HCT116 (cell line): ENCODE measurements around the gene SCN8A. TPM values are rescaled to one million over a fixed set of nuclear protein-coding genes. Genes with fewer than 3 reads are reported as not detected.

ENCODE experiments used
- ATAC-seq: fragments of 200-7000 bp; cut with Tn5 transposase; 2 replicates; pipeline ENCODE4 v1.9.1; 2020; ENCODE audit warnings: mild to moderate bottlenecking, moderate library complexity
- BruUV-seq: library from RNA; stranded (reverse); fragments of 400-500 nt; replicated peaks from 2 replicates; lab custom pipeline; 2021; lab: Mats Ljungman, UMichigan
- CTCF ChIA-PET: fragments of 300-600 bp; sonication (Branson Sonifier 250); formaldehyde crosslinking; loops from one replicate; lab custom pipeline; 2021; ENCODE audit warnings: antibody characterized with exemption; lab: Charles Lee
- POLR2A ChIA-PET: fragments of 300-600, 350-600 bp; sonication (Branson Sonifier 250); formaldehyde crosslinking; loops from one replicate; lab custom pipeline; 2021; ENCODE audit warnings: antibody characterized with exemption; lab: Charles Lee
- RAD21 ChIA-PET, 2 experiments: fragments of 300-600 bp; sonication (Branson Sonifier 250); formaldehyde crosslinking; loops; one replicate each; lab custom pipeline; 2023; ENCODE audit warnings: low total read pairs in 2 of 2; ENCODE audit not compliant: uncharacterized antibody in 2 of 2, unreplicated experiment in 2 of 2, low non-redundant PET in 1 of 2; lab: Charles Lee
- DNase-seq: peaks from one replicate; pipeline ENCODE4 v3.0.0-alpha.2; 2010; ENCODE audit warnings: low read depth, low spot score
- H2AFZ ChIP-seq: fragments of 200-600 bp; shearing (Covaris generic), sonication (generic); 2 replicates; pipeline ENCODE4 v1.6.1; 2017; ENCODE audit warnings: low read depth, mixed run types, mixed read lengths, antibody characterized with exemption, low read length; ENCODE audit not compliant: poor library complexity, severe bottlenecking
- H3K27ac ChIP-seq: 2 replicates; pipeline ENCODE4 v1.5.1; 2012; ENCODE audit warnings: low read depth, low read length
- H3K27me3 ChIP-seq: fragments of 200-600 bp; sonication (generic); 2 replicates; pipeline ENCODE4 v1.6.1; 2016; ENCODE audit warnings: mixed run types, low read length, mixed read lengths; ENCODE audit not compliant: insufficient read depth
- H3K36me3 ChIP-seq, 2 experiments: fragments of 200-500 bp in 1 of 2; fragments of 200-600 bp in 1 of 2; sonication (Bioruptor generic) in 1 of 2; sonication (generic) in 1 of 2; 2 replicates each; pipeline versions ENCODE4 v1.5.1 to v1.6.1; 2014 to 2016; ENCODE audit warnings: low read length in 2 of 2, inconsistent platforms in 1 of 2, mixed read lengths in 1 of 2, mixed run types in 1 of 2; ENCODE audit not compliant: insufficient read depth in 2 of 2, control insufficient read depth in 1 of 2
- H3K4me1 ChIP-seq, 2 experiments: fragments of 200-600 bp in 1 of 2; sonication (generic) in 1 of 2; 2 replicates each; pipeline versions ENCODE4 v1.5.1 to v1.6.1; 2012 to 2017; ENCODE audit warnings: low read length in 2 of 2, inconsistent platforms in 1 of 2, mild to moderate bottlenecking in 1 of 2, mixed read lengths in 1 of 2, mixed run types in 1 of 2, moderate library complexity in 1 of 2; ENCODE audit not compliant: insufficient read depth in 2 of 2, control insufficient read depth in 1 of 2
- H3K4me2 ChIP-seq: fragments of 200-600 bp; sonication (generic); 2 replicates; pipeline ENCODE4 v1.6.1; 2017; ENCODE audit warnings: mixed run types, low read length, mixed read lengths
- H3K4me3 ChIP-seq, 2 experiments: fragments of 200-600 bp in 1 of 2; sonication (generic) in 1 of 2; replicated peaks in 1 of 2; 2 replicates each; pipeline ENCODE4 v1.5.1; 2011 to 2016; ENCODE audit warnings: low read length in 2 of 2, control low read depth in 1 of 2, low read depth in 1 of 2, mild to moderate bottlenecking in 1 of 2, mixed read lengths in 1 of 2, mixed run types in 1 of 2
- H3K79me2 ChIP-seq: fragments of 200-600 bp; sonication (generic); 2 replicates; pipeline ENCODE4 v1.6.1; 2017; ENCODE audit warnings: mild to moderate bottlenecking, mixed run types, low read length, moderate library complexity, mixed read lengths; ENCODE audit not compliant: insufficient read depth
- H3K9ac ChIP-seq: fragments of 200-600 bp; sonication (generic); 2 replicates; pipeline ENCODE4 v1.6.1; 2016; ENCODE audit warnings: low read length, mixed read lengths
- H3K9me2 ChIP-seq: fragments of 200-600 bp; sonication (generic), shearing (Covaris generic); 2 replicates; pipeline ENCODE4 v1.6.1; 2017; ENCODE audit warnings: mixed run types, mild to moderate bottlenecking, moderate library complexity; ENCODE audit not compliant: insufficient read depth
- H3K9me3 ChIP-seq, 2 experiments: fragments of 200-500 bp in 1 of 2; fragments of 200-600 bp in 1 of 2; sonication (Bioruptor generic) in 1 of 2; sonication (generic) in 1 of 2; 2 replicates each; pipeline ENCODE4 v1.6.1; 2014 to 2017; ENCODE audit warnings: low read length in 2 of 2, mixed read lengths in 2 of 2, inconsistent platforms in 1 of 2, low read depth in 1 of 2, mild to moderate bottlenecking in 1 of 2, mixed run types in 1 of 2, moderate library complexity in 1 of 2; ENCODE audit not compliant: control insufficient read depth in 1 of 2, insufficient read depth in 1 of 2
- H4K20me1 ChIP-seq: fragments of 200-600 bp; sonication (generic), shearing (Covaris generic); 2 replicates; pipeline ENCODE4 v1.6.1; 2017; ENCODE audit warnings: mixed run types, mild to moderate bottlenecking, moderate library complexity; ENCODE audit not compliant: insufficient read depth
- EZH2 ChIP-seq: fragments of 200-600 bp; sonication (generic); IDR thresholded peaks from 2 replicates; pipeline ENCODE4 v1.6.1; 2017; ENCODE audit warnings: antibody characterized with exemption, mixed run types
- POLR2A ChIP-seq: IDR thresholded peaks from 2 replicates; pipeline ENCODE4 v1.7.0; 2011; ENCODE audit warnings: borderline replicate concordance; ENCODE audit not compliant: insufficient read depth, insufficient read length; ENCODE audit errors: extremely low read depth
- SIN3A ChIP-seq: IDR thresholded peaks from 2 replicates; pipeline ENCODE4 v1.6.1; 2012; ENCODE audit warnings: low read depth
- SRF ChIP-seq: IDR thresholded peaks from 2 replicates; pipeline ENCODE4 v1.6.1; 2012; ENCODE audit warnings: low read depth
- ZNF274 ChIP-seq: fragments of 200-500 bp; sonication (Bioruptor generic); IDR thresholded peaks from 2 replicates; pipeline ENCODE4 v1.6.1; 2014; ENCODE audit warnings: mild to moderate bottlenecking, low read depth, low read length, inconsistent platforms
- intact Hi-C: fragments of 100-400 bp; cut with micrococcal nuclease; formaldehyde crosslinking; loops from 2 replicates; pipeline ENCODE4 v1.10.0; 2022
- total RNA-seq: library from RNA; stranded (reverse); gene quantifications from one replicate; pipeline ENCODE4 v1.2.1, GENCODE V29; 2021; ENCODE audit not compliant: unreplicated experiment
- TF ChIP-seq, protein P1 (sequence below): IDR thresholded peaks from 2 replicates; pipeline ENCODE4 v1.6.1; 2012; ENCODE audit warnings: low read depth
- TF ChIP-seq, protein P2 (sequence below): IDR thresholded peaks from 2 replicates; pipeline ENCODE4 v1.6.1; 2011; ENCODE audit warnings: mild to moderate bottlenecking, low read length, moderate library complexity; ENCODE audit not compliant: insufficient replicate concordance; ENCODE audit errors: extremely low read depth

Gene SCN8A
- total RNA-seq, 1 experiment from 2014 or later, result 7.1 TPM

GRCh38 chr12:51705450-51705849 lies 114.4 kb downstream of the SCN8A start:
- no peak overlapping the region for H3K27ac ChIP-seq
- intact Hi-C loops, result no loop called here
- H3K4me2 ChIP-seq, result no peak overlapping the region
- no peak for DNase-seq
- no peak for TF ChIP-seq POLR2A
- no peak for TF ChIP-seq SIN3A
- no peak for TF ChIP-seq SRF
- TF ChIP-seq, protein P1, sequence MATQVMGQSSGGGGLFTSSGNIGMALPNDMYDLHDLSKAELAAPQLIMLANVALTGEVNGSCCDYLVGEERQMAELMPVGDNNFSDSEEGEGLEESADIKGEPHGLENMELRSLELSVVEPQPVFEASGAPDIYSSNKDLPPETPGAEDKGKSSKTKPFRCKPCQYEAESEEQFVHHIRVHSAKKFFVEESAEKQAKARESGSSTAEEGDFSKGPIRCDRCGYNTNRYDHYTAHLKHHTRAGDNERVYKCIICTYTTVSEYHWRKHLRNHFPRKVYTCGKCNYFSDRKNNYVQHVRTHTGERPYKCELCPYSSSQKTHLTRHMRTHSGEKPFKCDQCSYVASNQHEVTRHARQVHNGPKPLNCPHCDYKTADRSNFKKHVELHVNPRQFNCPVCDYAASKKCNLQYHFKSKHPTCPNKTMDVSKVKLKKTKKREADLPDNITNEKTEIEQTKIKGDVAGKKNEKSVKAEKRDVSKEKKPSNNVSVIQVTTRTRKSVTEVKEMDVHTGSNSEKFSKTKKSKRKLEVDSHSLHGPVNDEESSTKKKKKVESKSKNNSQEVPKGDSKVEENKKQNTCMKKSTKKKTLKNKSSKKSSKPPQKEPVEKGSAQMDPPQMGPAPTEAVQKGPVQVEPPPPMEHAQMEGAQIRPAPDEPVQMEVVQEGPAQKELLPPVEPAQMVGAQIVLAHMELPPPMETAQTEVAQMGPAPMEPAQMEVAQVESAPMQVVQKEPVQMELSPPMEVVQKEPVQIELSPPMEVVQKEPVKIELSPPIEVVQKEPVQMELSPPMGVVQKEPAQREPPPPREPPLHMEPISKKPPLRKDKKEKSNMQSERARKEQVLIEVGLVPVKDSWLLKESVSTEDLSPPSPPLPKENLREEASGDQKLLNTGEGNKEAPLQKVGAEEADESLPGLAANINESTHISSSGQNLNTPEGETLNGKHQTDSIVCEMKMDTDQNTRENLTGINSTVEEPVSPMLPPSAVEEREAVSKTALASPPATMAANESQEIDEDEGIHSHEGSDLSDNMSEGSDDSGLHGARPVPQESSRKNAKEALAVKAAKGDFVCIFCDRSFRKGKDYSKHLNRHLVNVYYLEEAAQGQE, result no peak
- TF ChIP-seq EZH2, result no peak
- TF ChIP-seq ZNF274, result no peak
- H3K36me3 ChIP-seq, result no peaks in the 10 kb centered on the region
- no peak overlapping the region for H3K4me3 ChIP-seq
- ChIA-PET CTCF (no interaction called here), RAD21 (no interaction called here), POLR2A (no interaction called here)
- no peak overlapping the region for H3K9ac ChIP-seq
- H3K79me2 ChIP-seq, result no peaks in the 10 kb centered on the region
- no peaks in the 10 kb centered on the region for H4K20me1 ChIP-seq
- H3K9me3 ChIP-seq, result no peaks in the 10 kb centered on the region
- H3K4me1 ChIP-seq, result no peaks in the 10 kb centered on the region
- no peaks in the 10 kb centered on the region; the same call in none of the 2 replicates for H3K9me2 ChIP-seq
- no peak overlapping the region for H2AFZ ChIP-seq
- no TSS peak for BruUV-seq
- no peaks in the 10 kb centered on the region for H3K27me3 ChIP-seq
- no peak for ATAC-seq

DNA sequence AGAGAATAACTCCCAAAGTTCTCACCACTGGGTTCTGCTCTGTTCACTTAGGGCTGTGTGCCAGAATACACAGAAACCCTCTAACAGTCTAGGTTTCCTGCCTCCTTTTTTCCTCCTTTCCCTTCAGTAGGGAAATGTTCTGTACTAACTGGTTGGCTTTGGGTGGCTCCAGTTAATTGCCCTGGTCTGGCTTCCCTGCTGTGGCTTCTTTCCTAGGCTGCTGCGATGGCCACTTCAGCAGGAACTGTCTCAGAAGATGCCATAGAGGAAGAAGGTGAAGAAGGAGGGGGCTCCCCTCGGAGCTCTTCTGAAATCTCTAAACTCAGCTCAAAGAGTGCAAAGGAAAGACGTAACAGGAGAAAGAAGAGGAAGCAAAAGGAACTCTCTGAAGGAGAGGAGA lies 115.2 kb downstream of the SCN8A start:
- no peaks in the 10 kb centered on the region; the same call in none of the 2 replicates for H3K9me2 ChIP-seq
- no peaks in the 10 kb centered on the region for H3K4me1 ChIP-seq
- H3K79me2 ChIP-seq, result no peaks in the 10 kb centered on the region
- H2AFZ ChIP-seq, result no peak overlapping the region
- H3K27me3 ChIP-seq, result no peaks in the 10 kb centered on the region
- no peaks in the 10 kb centered on the region for H4K20me1 ChIP-seq
- H3K27ac ChIP-seq, result no peak overlapping the region
- TF ChIP-seq ZNF274 (no peak), SRF (no peak)
- TF ChIP-seq, protein P2, sequence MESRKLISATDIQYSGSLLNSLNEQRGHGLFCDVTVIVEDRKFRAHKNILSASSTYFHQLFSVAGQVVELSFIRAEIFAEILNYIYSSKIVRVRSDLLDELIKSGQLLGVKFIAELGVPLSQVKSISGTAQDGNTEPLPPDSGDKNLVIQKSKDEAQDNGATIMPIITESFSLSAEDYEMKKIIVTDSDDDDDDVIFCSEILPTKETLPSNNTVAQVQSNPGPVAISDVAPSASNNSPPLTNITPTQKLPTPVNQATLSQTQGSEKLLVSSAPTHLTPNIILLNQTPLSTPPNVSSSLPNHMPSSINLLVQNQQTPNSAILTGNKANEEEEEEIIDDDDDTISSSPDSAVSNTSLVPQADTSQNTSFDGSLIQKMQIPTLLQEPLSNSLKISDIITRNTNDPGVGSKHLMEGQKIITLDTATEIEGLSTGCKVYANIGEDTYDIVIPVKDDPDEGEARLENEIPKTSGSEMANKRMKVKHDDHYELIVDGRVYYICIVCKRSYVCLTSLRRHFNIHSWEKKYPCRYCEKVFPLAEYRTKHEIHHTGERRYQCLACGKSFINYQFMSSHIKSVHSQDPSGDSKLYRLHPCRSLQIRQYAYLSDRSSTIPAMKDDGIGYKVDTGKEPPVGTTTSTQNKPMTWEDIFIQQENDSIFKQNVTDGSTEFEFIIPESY, result no peak
- DNase-seq (no peak), ATAC-seq (no peak)
- no peak overlapping the region for H3K9ac ChIP-seq
- H3K4me3 ChIP-seq, result no peak overlapping the region
- intact Hi-C loops, result no loop called here
- no peak overlapping the region for H3K4me2 ChIP-seq
- no TSS peak for BruUV-seq
- no peaks in the 10 kb centered on the region for H3K36me3 ChIP-seq
- ChIA-PET POLR2A (no interaction called here), CTCF (no interaction called here), RAD21 (no interaction called here)
- no peaks in the 10 kb centered on the region for H3K9me3 ChIP-seq
